HTERT RPE-1 (cell line): ENCODE data around the gene POU3F4.

Experiments used
- in situ Hi-C: fragments of 300-500 bp; cut with MboI; formaldehyde crosslinking; loops from 4 replicates; pipeline ENCODE4 v1.14.3; 2020; ENCODE audit warnings: low sequenced_read_pairs

Gene POU3F4

DNA sequence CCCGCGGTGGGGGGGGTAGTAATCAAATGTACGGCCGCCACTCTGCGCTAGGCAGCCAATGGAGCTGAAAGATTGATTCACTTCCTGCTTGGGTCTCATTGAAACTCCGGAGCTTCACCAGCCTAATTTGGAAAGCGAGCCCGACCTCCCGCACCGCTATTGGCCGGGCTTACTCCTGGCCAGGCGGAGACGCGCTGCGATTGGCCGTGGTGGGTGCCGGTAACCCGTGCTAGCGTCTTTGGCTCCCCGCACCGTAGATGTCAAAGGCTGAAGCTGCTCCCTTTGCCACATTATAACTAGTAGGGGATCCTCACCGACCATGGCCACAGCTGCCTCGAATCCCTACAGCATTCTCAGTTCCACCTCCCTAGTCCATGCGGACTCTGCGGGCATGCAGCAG is at the start of gene POU3F4:
Gene POU3F4 (plus strand): TSS at position 285 of the 400 bp plus-strand sequence. CDS start 35 bp downstream, at position 320.
- in situ Hi-C loops = no loop called here

DNA sequence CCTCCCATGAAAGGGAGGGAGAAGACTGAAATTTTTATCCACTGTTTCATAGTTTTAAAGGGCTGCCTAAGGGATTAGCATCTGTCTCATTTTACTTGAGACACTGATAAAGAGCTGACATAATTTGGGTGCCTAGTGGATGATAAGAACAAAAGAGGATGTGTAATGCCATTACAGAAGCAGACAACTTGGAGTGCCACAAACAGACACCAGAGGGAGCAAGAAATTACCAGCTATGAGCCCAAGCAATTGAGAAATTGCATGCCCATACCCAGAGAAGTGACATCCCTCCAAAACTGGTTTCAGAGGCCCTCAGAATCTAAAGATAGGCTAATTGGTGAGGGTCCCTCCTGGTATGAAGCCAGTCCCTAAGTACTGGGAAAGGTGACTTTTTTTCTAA is 38.5 kb upstream of the POU3F4 start:
- in situ Hi-C loops = no loop called here

DNA sequence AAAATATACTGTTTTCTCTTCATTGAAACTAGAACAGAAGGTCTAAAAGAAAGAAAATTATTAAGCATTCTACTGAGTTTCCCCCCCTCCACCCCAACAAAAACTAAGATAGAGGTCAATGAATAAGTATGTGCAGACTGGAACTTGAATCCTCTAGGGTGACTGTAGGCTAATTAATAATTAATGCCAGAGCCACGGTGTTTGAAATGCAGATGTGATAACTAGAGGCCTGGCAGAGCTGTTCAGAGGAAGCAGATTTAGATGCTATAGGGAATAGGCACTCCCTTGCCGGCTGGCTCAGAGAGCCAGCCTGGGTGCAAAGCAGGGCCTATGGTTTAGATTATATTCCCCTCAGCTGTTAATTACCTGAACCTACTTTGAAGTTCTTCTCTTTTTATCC is 12.2 kb upstream of the POU3F4 start:
- in situ Hi-C loops = no loop called here

DNA sequence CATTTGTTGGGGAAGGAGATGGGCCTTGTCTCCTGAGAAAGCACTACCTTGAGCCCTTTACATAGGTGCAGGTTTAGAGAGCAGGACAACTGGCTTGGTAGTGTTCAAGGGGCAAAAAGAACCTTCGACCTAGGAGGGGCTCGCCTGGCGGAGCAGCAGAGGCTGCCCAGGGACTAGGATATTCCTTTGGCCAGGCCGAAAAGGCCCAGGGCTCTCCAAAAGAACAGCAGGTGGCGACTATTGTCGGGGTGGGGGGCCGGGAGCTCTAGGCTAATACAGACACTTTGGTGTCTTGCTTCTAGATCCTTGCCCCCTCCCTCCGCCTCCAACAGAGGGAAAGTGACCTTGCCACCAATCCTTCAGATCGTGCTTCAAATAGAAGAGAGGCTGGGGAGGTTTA is 7.1 kb upstream of the POU3F4 start:
- in situ Hi-C loops = no loop called here

GRCh38 chrX:83501530-83501929 is 6.6 kb upstream of the POU3F4 start:
- in situ Hi-C loops = no loop called here

DNA sequence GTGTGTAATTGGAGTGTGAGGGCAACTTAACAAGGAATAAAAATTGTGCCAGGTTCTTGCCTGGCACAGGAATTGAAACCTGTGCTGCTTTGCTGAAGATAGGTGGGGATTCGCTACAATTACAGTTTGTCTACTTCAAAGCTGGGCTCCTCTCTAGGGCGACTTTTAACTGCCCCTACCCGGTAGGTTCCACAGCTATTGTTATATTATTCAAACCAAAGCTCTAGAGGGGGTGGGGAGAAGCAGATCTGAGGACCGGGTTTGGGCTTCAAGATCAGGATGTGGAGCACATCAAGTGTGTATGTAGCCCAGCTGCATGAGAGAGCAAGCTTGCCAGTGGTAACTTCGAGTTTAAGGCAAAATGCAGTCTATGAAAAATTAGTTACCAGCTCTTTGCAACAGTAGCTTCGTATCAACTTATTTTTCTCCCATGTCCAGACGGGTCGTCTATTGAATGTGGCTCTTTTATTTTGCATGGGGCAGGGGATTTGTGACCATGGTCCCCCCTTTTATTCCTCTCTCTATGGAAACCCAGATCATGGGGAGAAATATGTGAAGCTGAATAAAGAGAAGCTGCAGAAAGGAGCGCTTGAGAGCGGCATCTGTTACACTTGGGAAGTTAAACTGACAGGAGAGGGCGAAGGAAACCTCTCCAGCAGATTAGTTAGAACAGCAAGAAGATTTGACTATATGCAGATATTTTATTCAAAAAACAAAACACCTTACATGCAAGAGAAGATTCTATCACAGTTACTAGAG is 3.2 kb upstream of the POU3F4 start:
- in situ Hi-C loops = no loop called here

GRCh38 chrX:83508526-83509253 is 600 bp downstream of the POU3F4 start:
- in situ Hi-C loops = no loop called here

DNA sequence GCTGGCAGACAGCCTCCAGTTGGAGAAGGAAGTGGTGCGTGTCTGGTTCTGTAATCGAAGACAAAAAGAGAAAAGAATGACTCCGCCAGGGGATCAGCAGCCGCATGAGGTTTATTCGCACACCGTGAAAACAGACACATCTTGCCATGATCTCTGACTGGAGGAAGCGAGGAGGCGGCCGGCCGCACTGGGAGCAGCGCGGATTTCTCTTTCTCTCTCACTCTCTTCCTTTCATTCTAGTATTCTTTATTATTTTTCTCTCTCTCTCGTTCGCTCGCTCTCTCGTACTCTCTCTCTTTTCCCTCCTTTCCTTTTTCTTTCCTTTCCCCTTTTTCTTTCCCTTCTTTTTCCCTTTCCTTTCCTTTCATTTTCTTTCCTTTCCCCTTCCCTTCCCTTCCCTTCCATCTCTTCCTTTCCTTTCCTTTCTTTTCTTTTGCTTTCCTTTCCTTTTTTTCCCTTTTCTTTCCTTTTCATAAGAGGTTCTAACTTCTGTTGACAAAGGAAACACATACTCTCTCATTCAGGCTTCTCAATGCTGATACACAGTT is 1.2 kb downstream of the POU3F4 start:
- in situ Hi-C loops = no loop called here

DNA sequence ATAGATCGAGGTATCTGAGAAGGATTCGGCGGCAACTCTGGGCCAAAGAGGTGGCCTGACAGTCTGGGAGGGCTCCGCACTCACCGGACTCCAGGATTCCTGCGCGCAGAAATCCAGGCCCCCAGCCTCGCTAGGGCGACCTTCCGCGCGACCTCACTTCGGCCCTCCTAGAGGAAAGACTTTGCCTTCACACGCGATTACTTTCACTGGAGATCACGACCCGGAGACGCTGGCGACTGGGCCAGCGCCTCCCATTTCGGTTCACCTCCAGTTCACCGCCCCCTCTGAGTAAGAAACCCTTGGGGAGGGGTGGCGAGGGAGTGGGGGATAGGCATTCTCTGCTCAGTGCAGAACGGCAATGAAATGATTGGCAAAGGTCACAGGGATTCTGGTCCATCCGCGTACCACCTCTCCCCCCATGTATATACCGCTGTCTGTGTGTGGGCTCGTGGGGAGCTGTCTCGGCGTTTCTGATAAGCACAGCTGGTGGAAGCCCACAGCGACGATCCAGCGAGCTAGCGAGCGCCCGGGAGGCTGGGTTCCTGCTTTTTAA is 2.5 kb downstream of the POU3F4 start:
- in situ Hi-C loops = no loop called here

DNA sequence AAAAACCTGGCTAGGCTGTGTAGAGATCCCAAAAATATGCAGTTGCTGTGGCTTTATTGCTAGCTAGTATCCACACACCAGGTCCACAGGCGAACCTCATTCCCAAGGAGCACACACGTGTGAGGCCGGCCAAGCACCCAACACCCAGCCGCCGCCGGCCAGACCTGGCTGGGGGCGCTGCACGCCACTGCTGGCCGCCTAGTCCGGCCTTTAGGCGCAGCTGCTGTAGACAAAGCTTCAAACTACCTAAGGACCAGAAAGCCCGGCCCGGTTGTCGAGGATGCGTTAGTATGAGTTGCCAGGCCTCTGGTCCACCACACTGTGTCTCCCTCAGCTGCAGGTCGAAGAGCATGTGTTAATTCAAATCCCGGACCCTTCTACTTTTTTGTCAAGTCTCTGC is 3.1 kb downstream of the POU3F4 start:
- in situ Hi-C loops = no loop called here

DNA sequence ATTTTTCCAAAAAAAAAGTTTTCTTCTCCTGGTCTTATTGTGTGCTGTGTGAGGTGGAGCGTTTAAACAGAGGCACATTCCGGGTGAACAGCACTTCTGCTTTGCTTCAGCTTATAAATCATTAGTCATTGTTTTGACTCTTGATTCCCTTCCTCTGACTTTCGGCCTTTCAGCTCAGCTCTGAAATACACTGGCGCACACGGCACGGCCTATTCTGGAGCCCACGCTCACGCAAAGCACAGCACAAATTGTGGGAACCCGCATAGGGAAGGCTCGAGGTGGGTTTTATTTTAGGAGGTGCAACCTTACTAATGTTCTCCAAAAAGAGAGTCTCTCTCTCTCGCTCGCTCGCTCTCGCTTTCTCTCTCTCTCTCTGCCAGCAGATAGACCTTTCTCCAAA is 4.0 kb downstream of the POU3F4 start:
- in situ Hi-C loops = no loop called here

- in situ Hi-C loops = no loop called here
Observed at GRCh38 chrX:83516597-83516996, 8.5 kb downstream of the POU3F4 start.

GRCh38 chrX:83521905-83522304 is 13.8 kb downstream of the POU3F4 start:
- in situ Hi-C loops = no loop called here

- in situ Hi-C loops = no loop called here
Observed at GRCh38 chrX:83529950-83530349, 21.9 kb downstream of the POU3F4 start.

DNA sequence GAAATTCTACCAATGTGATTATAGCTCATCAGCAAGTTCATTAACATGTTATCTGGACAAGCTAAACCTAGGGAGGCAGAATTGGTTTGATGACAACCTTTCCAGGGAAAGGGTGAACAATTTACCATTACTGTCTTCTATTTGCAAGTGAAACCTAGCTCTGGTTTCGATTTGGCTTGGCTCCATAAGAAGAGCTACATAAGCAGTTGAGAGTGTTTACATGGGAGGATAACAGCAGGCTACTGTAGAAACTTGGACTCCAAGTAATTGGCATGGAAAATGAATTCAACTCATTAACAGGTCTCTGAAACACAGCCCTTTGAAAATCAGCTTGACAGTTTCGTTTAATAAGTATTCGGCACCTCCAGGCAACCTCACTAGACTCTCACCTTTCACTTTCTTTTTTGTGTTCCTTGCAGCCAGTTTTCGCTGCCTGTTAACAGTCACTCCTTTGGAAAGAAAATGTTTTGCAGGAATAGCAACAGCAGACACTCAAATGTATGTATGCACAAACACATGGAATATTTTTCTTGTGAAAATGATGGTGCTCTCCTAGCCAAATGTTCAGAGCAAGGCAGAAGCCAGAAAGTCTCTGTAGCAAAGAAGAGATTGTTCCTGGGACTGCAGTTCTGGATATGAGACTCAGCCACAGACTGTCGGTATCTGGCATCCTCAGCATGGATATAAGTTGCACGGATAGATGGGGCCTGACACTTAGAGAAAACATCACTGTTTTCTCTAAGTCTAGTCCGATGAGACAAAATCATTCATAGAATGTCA is 27.5 kb downstream of the POU3F4 start:
- in situ Hi-C loops = no loop called here
